ENCODE data around the gene QRSL1.
"Not testable (repeated sequence)": the region's sequence is repeated elsewhere in the genome, so short reads cannot be mapped to it uniquely, and the experiment has no call there.

Gene QRSL1

GRCh38 chr6:106626485-106626884, 2.9 kb upstream of the QRSL1 start:
- no peak for DNase-seq

DNA sequence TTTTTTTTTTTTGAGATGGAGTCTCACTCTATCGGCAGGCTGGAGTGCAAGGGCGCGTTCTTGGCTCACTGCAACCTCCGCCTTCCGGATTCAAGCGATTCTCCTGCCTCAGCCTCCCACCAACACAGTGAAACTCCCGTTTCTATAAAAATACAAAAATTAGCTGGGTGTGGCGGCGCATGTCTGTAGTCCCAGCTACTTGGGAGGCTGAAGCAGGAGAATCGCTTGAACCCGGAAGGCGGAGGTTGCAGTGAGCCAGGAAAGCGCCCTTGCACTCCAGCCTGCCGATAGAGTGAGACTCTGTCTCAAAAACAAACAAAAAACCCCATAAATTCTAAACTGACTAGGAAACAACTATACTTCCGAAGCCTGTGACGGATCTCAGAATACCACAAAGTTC, 1.6 kb upstream of the QRSL1 start:
- DNase-seq, result not testable (repeated sequence)

DNA sequence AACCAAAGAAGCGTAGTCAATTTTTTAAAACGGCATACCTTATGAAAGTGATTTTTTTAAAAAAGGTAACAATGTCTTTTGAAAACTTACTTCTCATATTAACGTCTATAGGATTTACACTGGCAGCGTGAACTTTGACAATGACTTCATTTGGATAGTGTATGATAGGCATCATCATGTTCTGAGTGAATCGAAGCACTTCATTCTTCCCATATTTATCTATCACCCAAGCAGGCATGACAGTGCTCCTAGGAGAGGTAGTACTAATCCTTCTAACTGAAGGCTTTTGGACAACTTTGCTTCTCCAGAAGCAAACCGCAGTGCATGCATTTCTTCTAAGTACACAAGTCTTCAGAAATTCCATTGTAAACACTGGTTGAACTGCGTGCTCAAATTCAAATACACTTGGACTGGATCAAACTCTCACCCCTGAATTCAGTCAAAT, 698 bp upstream of the QRSL1 start:
- DNase-seq, result no peak

GRCh38 chr6:106629859-106630163, 433 bp downstream of the QRSL1 start:
- DNase-seq, result no peak

DNA sequence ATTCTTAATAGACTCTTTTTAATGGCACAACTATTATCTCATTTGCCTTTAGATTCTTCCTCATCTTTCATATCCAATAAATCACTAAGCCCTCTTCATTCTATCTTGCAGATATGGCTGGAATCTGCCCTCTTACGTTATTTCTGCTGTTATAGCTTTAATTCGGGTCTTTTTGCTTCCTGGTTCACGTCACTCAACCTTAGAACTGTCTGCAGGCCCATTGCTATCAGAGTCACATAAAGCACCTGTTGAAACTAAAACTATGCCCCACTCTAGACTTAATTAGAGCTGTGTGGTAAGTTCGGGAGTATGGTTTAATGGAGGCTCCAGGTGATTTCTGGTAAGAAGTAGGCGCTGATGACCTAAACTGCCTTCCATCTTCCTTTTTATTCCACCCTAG, 988 bp downstream of the QRSL1 start:
- no peak for DNase-seq

DNA sequence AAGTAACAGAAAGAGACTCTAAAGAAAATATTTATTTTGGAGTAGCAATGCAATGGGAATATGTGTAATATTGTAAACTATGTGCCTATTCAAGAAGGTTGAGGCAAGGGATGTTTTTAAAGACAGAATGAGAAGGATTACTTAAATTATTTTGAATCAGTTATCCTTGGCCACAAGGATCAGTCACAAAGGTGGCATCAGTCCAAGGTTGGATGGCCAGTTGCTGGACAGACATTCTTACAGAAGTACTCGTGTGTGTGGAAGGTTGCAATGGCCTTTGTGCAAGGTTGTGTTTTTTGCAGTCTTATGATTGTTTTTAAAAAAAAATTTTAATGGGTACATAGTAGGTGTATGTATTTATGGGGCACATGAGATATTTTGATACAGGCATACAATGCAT, 2.0 kb downstream of the QRSL1 start:
- no peak for DNase-seq

DNA sequence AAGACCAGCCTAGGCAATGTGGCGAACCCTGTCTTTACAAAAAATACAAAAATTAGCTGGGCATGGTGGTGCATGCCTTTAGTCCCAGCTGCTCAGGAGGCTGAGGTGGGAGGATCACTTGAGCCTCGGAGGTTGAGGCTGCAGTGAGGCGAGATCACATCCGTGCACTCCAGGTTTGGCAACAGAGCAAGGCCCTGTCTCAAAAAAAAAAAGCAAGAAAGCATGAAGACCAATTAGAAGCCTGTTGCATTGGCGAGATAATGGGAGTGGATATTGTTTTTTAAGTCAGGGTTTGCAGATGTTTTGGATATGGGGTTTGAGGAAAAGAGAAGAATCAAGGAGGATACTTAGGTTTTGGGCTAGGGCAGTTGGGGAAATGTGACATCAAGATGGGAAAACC, 5.2 kb downstream of the QRSL1 start:
- no peak for DNase-seq

DNA sequence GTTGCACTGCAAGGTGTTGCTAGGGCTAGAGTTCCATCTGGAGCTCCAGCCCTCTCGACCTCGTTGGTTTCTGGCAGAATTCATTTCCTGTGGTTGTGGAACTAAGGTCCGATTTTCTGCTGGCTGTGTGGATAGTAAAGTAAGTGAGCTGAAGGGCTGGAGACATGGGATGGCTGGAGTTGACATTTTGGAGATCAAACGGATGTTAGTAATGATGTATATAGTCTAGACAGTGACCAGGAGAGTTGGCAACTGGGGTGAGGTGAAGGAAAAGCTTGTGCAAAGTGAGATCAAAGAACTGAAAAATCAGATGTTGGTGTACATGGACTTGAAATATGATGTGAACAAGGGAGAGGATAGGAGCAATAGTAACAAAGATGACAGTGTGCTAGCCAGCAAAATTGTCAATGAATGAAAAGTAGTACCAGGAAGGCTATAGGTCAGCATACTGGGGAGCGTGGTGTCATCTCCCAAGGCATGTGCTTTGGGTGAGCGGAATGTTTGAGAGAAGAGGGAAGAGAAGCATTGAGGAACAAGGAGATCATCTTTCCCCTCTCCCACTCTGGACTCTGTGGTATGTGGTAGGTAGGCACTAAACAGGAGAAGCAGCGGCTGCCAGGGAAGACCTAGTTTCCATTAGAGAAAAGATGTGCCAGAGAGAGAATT, 7.8 kb downstream of the QRSL1 start:
- DNase-seq, result no peak

DNA sequence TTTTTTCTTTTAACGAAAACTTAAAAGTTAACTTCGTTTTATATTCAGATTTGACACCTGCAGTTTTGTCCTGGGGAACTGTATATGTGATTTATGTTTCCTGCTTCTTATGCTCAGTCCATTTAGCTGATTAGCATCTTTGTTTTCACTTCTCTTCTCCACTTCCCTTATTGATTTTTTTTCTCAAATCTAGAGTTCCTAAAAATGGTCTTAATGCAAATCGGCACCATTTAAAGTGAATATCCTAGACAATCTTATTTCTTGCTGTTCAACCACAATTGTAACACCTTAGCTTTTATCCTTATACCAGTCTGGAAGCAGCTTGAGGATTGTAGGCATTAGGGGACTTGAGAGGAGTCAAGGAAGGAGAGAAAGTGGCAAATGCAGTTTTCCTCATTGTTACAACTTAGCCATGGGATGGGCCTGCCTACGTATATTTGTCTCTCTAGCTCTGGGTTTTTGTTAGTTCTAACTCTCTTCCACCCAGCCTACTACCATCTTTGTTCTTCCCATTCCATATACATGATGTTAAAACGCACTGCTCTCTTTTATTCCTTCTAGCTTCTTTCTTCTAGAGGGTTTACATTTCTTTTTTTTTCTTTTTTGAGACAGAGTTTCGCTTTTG, 8.5 kb downstream of the QRSL1 start:
- DNase-seq, result no peak

DNA sequence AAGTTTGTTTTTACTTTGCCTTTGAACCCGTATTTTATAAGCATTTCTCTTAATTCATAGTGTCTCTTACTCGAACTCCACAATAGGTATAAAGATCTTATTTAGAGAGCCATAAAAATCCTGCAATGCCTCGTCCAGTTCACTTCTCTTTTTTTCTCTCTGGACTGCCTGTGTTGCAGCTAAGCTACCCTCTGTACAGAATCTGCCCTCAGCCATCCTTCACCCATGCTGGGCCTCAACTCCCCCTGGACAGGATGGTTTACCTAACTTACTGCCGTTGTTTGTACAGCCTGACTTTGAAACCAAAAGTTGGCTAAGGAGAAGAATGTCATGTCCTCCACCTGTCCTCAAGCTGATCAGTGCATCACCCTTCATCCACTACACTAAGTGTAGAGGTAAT, 10.4 kb downstream of the QRSL1 start:
- no peak for DNase-seq

DNA sequence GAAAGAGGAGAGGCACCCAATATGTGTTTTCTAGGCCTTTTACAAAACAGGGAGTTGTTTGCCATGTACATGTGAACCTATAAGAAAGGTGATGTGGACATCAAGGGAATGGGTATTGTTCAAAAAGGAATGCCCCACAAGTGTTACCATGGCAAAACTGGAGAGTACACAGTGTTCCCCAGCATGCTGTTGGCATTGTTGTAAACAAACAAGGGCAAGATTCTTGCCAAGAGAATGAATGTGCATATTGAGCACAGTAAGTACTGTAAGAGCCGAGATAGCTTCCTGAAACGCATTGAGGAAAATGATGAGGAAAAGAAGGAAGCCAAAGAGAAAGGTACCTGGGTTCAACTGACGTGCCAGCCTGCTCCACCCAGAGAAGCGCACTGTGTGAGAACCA, 13.1 kb downstream of the QRSL1 start:
- no peak for DNase-seq

DNA sequence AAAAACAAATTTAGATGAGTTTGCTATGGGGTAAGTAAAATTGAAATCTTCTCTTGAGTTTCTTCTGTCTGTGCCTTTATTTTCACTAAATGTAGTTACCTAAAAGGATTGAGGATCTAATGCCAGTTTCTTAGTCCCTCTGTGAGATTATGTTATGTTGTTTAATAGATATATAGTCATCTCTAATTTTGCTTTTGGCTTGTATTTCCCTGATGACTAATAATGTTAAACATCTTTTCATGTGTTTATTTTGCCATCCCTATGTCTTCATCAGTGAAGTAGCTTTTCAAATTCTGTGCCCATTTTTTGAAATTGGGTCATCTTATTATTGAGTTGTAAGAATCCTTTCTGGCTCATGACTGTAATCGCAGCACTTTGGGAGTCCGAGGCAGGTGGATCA, 13.7 kb downstream of the QRSL1 start:
- DNase-seq, result no peak

DNA sequence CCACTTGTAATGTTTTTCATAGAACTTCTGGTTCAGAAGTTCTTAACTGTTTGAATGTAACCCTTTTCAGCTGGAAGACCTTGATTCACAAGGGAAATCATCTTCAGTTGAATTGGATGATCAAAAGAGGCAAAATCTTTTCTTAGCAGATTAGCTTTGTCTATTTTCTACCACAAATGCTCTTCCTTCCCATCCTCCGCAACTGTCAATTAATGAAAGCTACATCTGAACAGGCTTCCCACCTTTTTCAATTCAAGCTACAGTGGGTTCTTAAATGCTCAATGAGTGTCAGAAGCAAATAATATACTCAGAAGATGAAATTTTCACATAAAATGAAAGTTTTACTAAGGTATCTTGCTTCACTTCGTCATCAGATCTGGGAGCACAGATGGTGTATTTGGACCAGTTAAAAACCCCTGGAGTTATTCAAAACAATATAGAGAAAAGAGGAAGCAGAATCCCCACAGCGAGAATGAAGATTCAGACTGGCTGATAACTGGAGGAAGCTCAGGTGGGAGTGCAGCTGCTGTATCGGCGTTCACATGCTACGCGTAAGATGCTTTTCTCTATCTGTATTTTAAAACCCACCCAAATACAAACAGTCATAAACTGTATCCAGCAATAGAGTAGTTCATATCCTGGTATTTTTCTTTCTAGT, 19.4 kb downstream of the QRSL1 start:
- DNase-seq, result no peak

GRCh38 chr6:106658469-106658868, 29.1 kb downstream of the QRSL1 start:
- DNase-seq, result no peak

DNA sequence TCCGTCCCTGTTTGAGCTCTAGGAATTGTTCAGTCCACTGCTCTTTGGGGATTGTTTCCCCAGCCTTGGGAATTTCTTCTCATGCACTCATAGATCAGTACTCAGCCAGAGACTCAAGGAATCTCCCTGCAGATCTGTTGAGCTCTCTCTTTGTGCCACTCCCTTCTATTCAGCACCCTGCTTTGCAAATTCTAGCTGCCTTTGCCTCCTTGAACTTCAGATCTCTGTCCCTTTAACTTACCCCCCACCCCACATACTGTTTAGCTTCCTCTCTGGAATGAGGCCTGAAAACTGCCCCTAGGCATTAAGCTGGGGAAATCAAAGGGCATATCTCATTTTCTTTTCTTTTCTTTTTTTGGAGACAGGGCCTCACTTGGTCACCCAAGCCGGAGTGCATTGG, 30.5 kb downstream of the QRSL1 start:
- DNase-seq, result no peak

- no peak for DNase-seq
Measured at GRCh38 chr6:106662458-106662857, 33.1 kb downstream of the QRSL1 start.

DNA sequence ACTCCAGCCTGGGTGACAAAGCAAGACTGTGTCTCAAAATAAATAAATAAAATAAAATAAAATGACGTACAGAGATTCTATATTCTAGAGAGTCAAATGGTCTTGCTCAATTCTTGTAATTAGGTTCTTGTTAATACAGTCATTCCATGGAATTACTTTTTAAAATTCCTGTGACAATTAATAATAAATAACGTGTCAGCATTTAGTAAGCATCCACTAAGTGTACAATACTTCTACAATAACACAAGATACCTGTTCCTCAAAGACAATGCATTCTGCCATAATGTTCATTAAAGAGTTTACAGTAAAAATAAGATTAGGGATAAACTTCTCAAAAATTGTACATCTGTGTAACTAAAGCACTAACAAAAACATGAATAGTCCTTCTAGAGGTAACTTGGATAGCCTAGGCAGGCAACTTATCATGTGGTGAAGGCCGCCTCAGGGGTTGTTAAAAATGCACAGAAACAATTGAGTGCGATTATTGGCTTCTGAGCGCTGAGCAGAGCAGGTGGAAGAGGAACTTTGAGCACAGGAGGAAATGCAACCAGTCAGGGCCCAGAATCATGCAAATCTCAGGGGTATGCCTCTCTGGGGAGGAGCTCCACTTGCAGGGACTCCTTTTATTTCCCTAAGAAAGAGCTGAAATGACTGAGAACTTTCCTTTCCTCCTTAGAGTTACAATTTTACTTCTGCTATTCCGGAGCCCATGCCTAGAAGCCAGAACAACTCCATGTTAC, 37.1 kb downstream of the QRSL1 start:
- DNase-seq, result no peak

- DNase-seq, result no peak
Measured at GRCh38 chr6:106667022-106667402, 37.6 kb downstream of the QRSL1 start.

DNA sequence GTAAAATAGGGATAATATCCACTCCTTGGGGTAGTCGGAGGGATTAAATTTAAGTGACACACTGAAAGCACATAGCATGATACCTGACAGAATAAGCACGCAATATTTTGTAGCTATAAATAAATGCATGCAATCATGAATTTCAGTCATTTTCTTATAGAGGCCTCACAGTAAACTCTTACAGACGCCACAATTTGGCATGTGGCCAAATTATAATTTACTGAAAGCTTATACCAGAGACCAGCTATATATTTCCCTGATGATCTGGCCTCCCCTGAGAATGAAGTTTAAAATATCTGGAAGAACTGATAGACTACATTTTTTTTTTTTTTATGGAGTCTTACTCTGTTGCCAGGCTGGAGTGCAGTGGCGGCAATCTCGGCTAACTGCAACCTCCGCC, 40.9 kb downstream of the QRSL1 start:
- DNase-seq, result no peak

DNA sequence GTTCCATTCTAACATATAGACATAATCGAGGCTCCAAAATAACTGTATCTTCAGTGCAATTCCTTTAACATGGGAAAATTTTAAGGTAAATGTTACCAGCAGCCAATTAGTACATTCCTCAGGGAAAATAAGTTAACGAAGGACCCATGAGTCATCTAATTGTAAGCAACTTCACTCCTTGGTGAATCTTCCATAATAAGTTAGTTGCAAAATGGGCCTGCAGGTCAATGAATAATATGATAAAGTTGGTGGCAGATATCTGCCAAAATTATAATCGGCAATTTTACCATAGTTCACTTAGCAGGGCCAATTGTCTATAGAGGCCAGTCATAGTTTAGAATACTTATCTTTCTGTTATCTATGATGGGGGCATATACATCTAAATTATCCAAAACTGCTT, 42.3 kb downstream of the QRSL1 start:
- DNase-seq, result no peak

GRCh38 chr6:106674541-106675229, 45.3 kb downstream of the QRSL1 start:
- DNase-seq, result no peak

DNA sequence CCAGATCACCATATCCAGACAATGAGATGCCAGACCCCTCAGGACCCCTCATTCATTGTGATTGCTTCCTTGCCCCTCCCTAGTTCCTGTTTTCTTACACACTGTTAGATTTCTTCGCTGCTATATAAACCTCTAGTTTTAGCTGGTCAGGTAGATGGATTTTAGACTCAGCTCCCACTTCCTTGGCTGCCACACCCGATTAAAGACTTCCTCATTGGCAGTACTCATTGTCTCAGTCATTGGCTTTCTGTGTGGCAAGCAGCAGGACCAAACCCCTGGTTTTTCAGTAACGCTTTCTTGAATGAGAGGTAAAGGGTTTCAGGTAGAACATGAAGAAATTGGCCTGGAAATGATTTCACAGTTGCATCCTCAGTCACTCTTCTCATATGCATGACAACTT, 47.9 kb downstream of the QRSL1 start:
- DNase-seq, result no peak

DNA sequence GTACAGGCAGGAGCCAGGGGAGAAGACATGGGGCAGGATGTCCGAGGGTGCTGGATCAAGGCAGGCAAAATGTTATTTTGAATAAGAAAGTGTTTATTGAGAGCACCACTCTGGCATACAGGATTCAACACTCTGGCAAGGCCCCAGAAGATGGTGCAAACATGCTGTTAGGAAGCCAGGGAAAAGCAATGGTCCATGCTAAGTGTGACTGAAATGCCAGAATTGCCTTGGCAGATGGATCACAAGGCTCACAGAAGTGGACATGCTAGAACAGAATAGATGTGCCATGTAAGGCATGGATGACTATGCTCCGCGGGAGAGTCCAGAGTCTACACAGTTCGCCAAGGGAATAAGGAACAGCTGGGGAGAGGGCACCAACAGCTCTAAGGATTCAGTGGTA, 54.6 kb downstream of the QRSL1 start:
- DNase-seq, result no peak

GRCh38 chr6:106685833-106686232, 56.5 kb downstream of the QRSL1 start:
- no peak for DNase-seq

Data from NCI-H1694 (cell line).